Gastroesophageal sphincter (tissue), 4 donors: Measurements from ENCODE around the gene SLC4A11. TPM values are rescaled to one million over a fixed set of nuclear protein-coding genes. Genes with fewer than 3 reads are reported as not detected.
"Not testable (repeated sequence)": the region's sequence is repeated elsewhere in the genome, so short reads cannot be mapped to it uniquely, and the experiment has no call there.

Source experiments
- ATAC-seq: fragments of 150-250 bp; one replicate; pipeline ENCODE4 v1.9.1; 2016; ENCODE audit warnings: mild to moderate bottlenecking, moderate library complexity
- H3K27ac ChIP-seq, 4 donors: fragments of 200-600 bp; sonication (generic) in 3 of 4; 1 replicate in 3 of 4; 2 replicates in 1 of 4; pipeline ENCODE4 v1.5.1; 2016 to 2019
- H3K27me3 ChIP-seq: fragments of 200-600 bp; sonication (generic); one replicate; pipeline ENCODE4 v1.5.1; 2019
- H3K36me3 ChIP-seq, 2 donors: fragments of 200-600 bp; sonication (generic); one replicate each; pipeline ENCODE4 v1.5.1; 2019; ENCODE audit warnings: control low read depth in 1 of 2
- H3K4me1 ChIP-seq, 3 donors: fragments of 200-600 bp; sonication (generic); 1 replicate in 2 of 3; 2 replicates in 1 of 3; pipeline ENCODE4 v1.5.1; 2016 to 2019; ENCODE audit warnings: control low read depth in 2 of 3
- H3K4me3 ChIP-seq, 2 donors: fragments of 200-600 bp; sonication (generic); one replicate each; pipeline ENCODE4 v1.5.1; 2019; ENCODE audit warnings: mild to moderate bottlenecking in 1 of 2, moderate library complexity in 1 of 2
- H3K9me3 ChIP-seq, 3 donors: fragments of 200-600 bp; sonication (generic); one replicate each; pipeline ENCODE4 v1.5.1; 2017 to 2019; ENCODE audit warnings: control low read depth in 2 of 3
- CTCF ChIP-seq, 4 experiments: fragments of 200-600 bp in 2 of 4; fragments of 450-650 bp in 2 of 4; sonication (generic) in 1 of 4; IDR thresholded peaks; one replicate each; pipeline ENCODE4 v1.5.1; 2017 to 2019; ENCODE audit warnings: antibody characterized with exemption in 4 of 4, mild to moderate bottlenecking in 2 of 4, moderate library complexity in 2 of 4
- EP300 ChIP-seq: sonication (generic); formaldehyde crosslinking; IDR thresholded peaks from one replicate; pipeline ENCODE4 v1.6.1; 2017; ENCODE audit warnings: antibody characterized with exemption, mild to moderate bottlenecking
- POLR2A ChIP-seq, 2 donors: fragments of 450-650 bp; IDR thresholded peaks; one replicate each; pipeline ENCODE4 v1.6.1; 2017; ENCODE audit warnings: antibody characterized with exemption in 2 of 2, mild to moderate bottlenecking in 2 of 2, moderate library complexity in 1 of 2
- POLR2AphosphoS5 ChIP-seq: sonication (generic); formaldehyde crosslinking; IDR thresholded peaks from one replicate; pipeline ENCODE4 v1.6.1; 2017; ENCODE audit warnings: antibody characterized with exemption
- WGBS, 2 donors: methylation state at CpG; one replicate each; pipeline ENCODE4 v1.1.5; 2018; ENCODE audit warnings: low coverage in 1 of 2; 5-methylcytosine and 5-hydroxymethylcytosine counted together
- total RNA-seq, 4 donors: library from RNA; depleted of rRNA; stranded (reverse); fragments of >200 nt; gene quantifications; one replicate each; pipeline ENCODE4 v1.1.0, GENCODE V29; 2016

Gene SLC4A11
- total RNA-seq, 4 donors from 2014 or later = 0.31 to 3.3 (median 0.62) TPM; not detected in 1

- TF ChIP-seq EP300 (no peak), CTCF (IDR thresholded peaks at IDR 0.05) (no peak), POLR2A (IDR thresholded peaks at IDR 0.05) (no peak), POLR2AphosphoS5 (no peak)
- 86 to 96% methylated on average over 13 to 14 of the region's 18 CpGs for WGBS, 2 donors
- no peaks in the 10 kb centered on the region for H3K27me3 ChIP-seq
- no peak overlapping the region for H3K27ac ChIP-seq
- peaks cover 0 to 75% of the 10 kb centered on the region in 2 donors for H3K36me3 ChIP-seq
- H3K4me3 ChIP-seq = no peak overlapping the region
- H3K9me3 ChIP-seq = no peaks in the 10 kb centered on the region
- ATAC-seq = no peak
- H3K4me1 ChIP-seq = peaks cover 0 to 8% (median 6%) of the 10 kb centered on the region in 3 donors
Observed at GRCh38 chr20:3221398-3222226, 17.4 kb downstream of the SLC4A11 start.

DNA sequence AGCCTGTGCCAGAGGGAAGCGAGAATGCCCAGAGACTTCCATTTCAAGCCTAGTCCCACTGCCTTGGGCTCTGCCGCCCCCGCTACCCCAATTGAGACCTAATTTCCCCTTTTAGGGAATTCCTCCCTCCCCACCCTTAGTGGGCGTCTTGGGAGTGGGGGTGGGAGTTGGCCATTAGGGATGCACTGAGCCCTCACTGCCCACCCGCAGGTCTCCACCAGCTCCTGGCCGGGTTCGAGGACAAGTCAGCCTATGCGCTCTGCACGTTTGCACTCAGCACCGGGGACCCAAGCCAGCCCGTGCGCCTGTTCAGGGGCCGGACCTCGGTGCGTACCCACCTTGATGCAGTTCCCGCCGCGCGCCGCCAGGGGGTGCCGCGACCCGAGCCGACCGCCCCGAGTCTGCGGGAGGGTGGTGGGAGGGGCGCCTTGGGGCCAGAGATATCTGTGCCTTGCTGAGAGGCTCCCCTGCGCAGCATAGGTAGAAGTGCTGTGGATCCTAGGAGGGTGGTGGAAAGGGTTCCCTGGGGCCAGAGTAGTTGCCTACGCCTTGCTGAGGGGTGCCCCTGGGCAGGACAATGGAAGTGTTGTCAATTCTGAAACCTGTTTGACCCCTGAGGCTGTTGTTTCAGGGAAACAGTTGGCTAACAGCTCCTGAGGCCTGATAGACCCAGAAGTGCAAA is 20.5 kb downstream of the SLC4A11 start:
- H3K4me3 ChIP-seq = no peak overlapping the region
- H3K27me3 ChIP-seq = no peaks in the 10 kb centered on the region
- H3K36me3 ChIP-seq = peaks cover 0 to 86% of the 10 kb centered on the region in 2 donors
- no peaks in the 10 kb centered on the region for H3K9me3 ChIP-seq
- TF ChIP-seq CTCF (IDR thresholded peaks at IDR 0.05) = peak in 3 of 4 experiments; percentile 70 to 92 (median 72)
- TF ChIP-seq EP300 = no peak
- TF ChIP-seq POLR2A (IDR thresholded peaks at IDR 0.05) = no peak
- TF ChIP-seq POLR2AphosphoS5 = no peak
- no peak overlapping the region for H3K27ac ChIP-seq
- H3K4me1 ChIP-seq = peaks cover 0 to 8% (median 6%) of the 10 kb centered on the region in 3 donors
- 37 to 92% methylated on average over 3 of the region's 30 CpGs for WGBS, 2 donors
- ATAC-seq = peak; percentile 71

GRCh38 chr20:3215359-3215917 is 23.6 kb downstream of the SLC4A11 start:
- not testable (repeated sequence) for H3K27ac ChIP-seq, ATAC-seq, H3K4me3 ChIP-seq, H3K9me3 ChIP-seq, H3K27me3 ChIP-seq
- 80 to 97% methylated on average over 1 to 6 of the region's 7 CpGs for WGBS, 2 donors
- H3K4me1 ChIP-seq = peaks cover 0 to 14% (median 8%) of the 10 kb centered on the region in 3 donors
- peaks cover 0 to 62% of the 10 kb centered on the region in 2 donors for H3K36me3 ChIP-seq

GRCh38 chr20:3213226-3213625 is 25.8 kb downstream of the SLC4A11 start:
- H3K4me1 ChIP-seq = peaks cover 0 to 22% (median 11%) of the 10 kb centered on the region in 3 donors
- H3K27ac ChIP-seq = no peak overlapping the region
- H3K27me3 ChIP-seq = no peaks in the 10 kb centered on the region
- H3K4me3 ChIP-seq = no peak overlapping the region
- 84 to 91% methylated on average over 6 of the region's 7 CpGs for whole genome bisulfite sequencing, 2 donors
- TF ChIP-seq EP300 (no peak), POLR2A (IDR thresholded peaks at IDR 0.05) (no peak), POLR2AphosphoS5 (no peak), CTCF (IDR thresholded peaks at IDR 0.05) (no peak)
- H3K36me3 ChIP-seq = peaks cover 0 to 48% of the 10 kb centered on the region in 2 donors
- no peak for ATAC-seq
- H3K9me3 ChIP-seq = no peaks in the 10 kb centered on the region

GRCh38 chr20:3210346-3210745 is 28.6 kb downstream of the SLC4A11 start:
- Histone ChIP-seq H3K36me3 (peaks cover 0 to 23% of the 10 kb centered on the region in 2 donors), H3K9me3 (no peaks in the 10 kb centered on the region), H3K27ac (no peak overlapping the region), H3K4me3 (peak overlapping the region; percentile 89 to 93), H3K27me3 (no peaks in the 10 kb centered on the region), H3K4me1 (peaks cover 0 to 23% (median 10%) of the 10 kb centered on the region in 3 donors)
- WGBS, 2 donors = no CpG with 5 or more reads among the region's 2 CpGs
- no peak for ATAC-seq
- no peak for TF ChIP-seq POLR2AphosphoS5
- no peak for TF ChIP-seq POLR2A (IDR thresholded peaks at IDR 0.05)
- TF ChIP-seq CTCF (IDR thresholded peaks at IDR 0.05) = no peak
- no peak for TF ChIP-seq EP300
